NOMO-1 treated with DMSO at 0.1 percent for 48 hours (cell line): Measurements from ENCODE around the gene CEP104.
"Not testable (repeated sequence)": the region's sequence is repeated elsewhere in the genome, so short reads cannot be mapped to it uniquely, and the experiment has no call there.

Experiments
- DNase-seq: peaks from one replicate; lab custom pipeline; 2025; ENCODE audit not compliant: unreplicated experiment; lab: John Stamatoyannopoulos, UW

The CEP104 gene

GRCh38 chr1:3803905-3804626 is 52.9 kb downstream of the CEP104 start:
- no peak for DNase-seq

DNA sequence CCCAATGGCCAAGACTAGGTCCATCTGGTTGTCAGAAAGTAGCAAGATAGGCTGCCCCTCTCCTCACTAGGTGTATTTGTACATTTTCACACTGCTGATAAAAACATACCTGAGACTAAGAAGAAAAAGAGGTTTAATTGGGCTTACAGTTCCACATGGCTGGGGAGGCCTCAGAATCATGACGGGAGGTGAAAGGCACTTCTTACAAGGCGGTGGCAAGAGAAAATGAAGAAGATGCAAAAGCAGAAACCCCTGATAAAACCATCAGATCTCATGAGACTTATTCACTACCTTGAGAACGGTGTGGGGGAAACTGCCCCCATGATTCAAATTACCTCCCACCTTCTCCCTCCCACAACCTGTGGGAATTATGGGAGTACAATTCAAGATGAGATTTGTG is 56.2 kb downstream of the CEP104 start:
- DNase-seq = not testable (repeated sequence)

DNA sequence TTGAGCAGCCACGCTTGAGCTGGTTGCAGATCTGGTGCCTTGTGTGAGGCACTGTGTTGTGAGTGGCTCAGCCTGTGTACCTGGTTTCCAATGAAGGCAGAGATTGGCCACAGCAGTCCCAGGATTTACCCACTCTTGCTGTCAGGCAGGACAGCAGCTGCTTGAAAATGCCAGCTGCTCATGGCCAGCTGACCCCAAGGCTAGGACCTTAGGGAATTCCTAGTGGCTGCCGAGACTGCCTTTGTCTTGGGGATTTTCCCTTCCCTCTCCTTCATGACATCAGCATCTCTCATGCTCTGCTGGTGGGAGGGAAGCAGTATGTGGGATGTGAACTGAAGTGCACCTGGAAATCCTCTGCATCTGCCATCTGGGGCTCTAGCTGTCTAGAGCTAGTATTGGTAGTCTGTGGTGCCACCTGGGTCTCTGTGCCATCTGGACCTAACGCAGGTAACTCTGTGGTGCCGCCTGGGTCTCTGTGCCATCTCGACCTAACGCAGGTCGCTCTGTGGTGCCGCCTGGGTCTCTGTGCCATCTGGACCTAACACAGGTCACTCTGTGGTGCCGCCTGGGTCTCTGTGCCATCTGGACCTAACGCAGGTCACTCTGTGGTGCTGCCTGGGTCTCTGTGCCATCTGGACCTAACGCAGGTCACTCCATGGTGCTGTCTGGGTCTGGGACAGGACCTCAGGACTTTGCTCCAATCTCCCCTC is 56.9 kb downstream of the CEP104 start:
- DNase-seq = no peak

DNA sequence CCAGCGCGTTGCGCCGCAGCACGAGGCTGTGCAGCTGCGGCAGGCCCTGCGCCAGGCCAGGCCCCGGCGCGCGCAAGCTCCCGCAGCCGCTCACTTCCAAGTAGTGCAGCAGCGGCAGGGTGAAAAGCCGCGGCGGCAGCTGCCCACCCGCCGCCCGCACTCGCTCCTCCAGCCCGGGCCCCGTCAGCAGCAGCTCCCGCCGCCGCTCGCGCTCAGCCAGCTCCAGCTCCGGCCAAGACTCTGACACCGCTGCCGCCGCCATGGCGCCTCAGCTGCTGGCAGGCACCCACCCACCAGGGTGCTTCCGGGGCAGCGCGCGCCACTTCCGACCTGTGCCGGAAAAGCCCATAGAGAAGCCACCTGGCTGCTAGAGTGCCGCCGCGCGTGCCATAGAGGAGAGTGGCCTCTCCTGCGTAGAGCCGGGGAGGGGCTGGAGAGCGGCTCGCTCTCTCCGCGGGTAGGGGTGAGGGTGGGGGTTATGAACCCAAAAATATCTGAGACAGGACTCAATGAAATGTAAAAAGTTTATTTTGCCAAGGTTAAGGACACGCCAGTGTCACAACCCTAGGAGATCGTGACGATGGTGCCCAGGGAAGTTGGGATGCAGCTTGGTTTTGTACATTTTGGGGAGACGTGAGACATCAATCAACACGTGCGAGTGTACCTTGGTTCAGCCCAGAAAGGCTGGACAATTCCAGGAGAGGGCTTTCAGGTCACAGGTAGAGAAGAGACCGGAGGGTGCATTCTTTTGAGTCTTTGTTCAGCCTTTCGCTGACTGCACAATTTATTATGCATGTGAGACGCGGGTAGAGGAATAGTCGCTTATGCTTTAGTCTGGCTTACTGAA is 60.6 kb downstream of the CEP104 start, which contains the start of gene LRRC47:
TSS of gene LRRC47 (minus strand) at position 284 of the 847 bp plus-strand sequence. CDS start at position 262, 22 bp downstream.
- DNase-seq = peak; percentile 87

- DNase-seq = no peak
These were observed 61.4 kb downstream of the CEP104 start for GRCh38 chr1:3795453-3796214.

- DNase-seq = no peak
These were observed 66.1 kb downstream of the CEP104 start for GRCh38 chr1:3790952-3791351.

DNA sequence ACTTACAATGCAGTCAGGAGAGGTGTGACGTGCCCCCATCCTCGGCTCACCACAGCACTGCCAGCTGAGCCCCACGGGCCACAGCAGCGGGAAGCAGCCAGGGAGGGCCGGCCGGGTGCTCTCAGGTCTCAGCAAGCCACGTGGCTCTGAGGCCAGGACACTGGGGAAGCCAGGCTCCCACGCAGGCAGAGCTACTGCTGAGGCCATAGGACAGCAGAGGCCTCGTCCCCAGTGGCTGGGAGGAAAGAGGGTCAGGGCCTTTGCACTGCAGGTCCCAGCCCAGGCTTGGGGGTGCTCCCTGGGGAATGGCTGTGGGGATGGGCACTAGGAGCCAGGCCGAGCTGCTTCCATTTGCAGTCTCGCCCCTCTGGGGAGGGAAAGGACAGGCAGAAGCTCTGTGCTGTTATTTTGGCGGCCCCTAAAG is 66.5 kb downstream of the CEP104 start:
- DNase-seq = no peak

DNA sequence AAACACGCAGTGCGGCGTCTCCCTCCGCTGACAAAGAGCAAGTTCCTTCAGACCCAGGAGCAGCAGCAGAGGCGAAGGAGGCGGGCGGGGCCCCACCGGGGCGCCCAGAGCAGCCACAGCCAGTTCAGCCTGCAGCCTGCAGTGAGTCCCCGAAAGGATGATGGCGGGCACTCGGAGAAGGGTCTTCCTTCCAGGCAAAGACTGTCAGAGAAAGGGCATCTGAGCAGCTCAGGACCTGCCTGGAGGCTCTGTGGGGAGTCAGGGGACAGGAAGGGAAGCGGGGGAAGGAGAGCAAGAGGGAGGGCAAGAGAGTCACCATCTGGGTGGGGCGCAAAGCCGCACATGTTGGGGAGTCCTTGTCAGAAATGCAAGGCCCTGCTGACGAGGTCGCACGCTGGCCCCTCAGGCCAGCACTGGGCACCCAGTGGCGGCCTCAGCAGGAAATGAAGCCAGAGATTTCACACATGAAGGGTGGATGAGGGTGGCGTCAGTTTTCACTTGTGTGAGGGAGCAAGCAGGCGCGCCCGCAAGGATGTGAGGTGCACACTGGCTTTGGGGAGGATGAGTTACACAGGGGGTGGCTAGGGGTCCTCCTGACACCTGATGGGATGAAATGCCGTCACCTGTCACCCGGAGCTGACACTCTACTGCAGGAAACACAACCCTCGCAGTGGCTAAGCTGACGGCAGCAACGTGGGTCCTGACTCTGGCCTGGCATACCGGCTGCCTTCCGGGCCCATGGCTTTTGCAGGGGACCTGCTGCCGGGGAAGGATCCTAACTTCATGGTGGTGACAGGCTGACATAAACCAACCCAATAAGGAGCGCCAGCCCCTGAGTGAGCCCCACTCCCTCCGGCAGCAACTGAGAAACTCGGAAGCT is 67.3 kb downstream of the CEP104 start:
- DNase-seq = no peak

DNA sequence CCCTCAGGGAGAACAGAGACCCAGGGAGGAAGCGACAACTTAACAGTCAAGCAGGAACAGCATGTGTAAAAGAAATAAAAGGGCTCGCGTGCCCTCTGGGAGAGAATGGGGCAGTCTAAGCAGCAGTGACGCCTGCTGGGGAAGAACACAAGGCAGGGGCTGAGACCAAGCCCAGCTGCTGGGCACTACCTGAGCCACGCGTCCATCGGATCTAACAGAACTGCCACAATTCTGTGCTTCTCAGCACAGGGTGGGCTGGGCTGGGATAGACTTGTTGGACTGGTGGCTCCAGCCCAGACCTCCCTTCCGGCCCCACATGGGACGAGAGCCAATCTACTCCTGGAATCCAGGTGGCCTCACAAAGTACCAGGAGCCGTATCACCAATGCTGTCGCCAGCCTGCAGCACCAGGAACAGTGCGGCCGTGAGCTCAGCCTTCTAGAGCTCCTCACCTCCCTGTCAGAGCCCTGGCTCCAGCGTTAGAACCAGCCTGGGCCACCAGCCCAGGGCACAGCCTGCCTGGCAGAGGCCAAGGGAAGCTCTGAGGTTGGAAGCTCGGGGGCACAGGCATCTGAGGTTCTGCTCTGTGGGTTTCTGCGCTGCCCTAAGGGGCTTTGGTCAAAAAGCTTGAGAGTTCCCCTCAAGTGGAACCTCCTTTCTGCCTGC is 68.1 kb downstream of the CEP104 start:
- DNase-seq = no peak

GRCh38 chr1:3787745-3788605 is 69.0 kb downstream of the CEP104 start:
- DNase-seq = no peak

DNA sequence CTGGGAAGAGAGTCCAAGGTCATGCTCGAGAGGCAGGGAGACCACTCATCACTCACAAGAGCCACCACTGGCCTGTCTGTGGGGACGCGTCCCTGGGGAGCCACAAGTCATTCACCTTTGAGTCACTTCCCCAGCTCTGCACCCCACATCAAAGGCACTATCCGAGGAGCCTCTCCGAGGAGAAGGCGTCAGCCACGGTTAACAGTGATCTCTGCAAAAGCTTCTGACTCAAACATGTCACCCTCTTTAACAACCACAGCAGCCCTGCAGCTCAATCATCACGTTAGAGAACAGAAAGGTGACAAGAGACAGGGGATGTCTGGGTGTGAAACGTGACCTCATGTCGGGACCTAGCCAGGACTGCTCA is 69.7 kb downstream of the CEP104 start:
- DNase-seq = no peak

DNA sequence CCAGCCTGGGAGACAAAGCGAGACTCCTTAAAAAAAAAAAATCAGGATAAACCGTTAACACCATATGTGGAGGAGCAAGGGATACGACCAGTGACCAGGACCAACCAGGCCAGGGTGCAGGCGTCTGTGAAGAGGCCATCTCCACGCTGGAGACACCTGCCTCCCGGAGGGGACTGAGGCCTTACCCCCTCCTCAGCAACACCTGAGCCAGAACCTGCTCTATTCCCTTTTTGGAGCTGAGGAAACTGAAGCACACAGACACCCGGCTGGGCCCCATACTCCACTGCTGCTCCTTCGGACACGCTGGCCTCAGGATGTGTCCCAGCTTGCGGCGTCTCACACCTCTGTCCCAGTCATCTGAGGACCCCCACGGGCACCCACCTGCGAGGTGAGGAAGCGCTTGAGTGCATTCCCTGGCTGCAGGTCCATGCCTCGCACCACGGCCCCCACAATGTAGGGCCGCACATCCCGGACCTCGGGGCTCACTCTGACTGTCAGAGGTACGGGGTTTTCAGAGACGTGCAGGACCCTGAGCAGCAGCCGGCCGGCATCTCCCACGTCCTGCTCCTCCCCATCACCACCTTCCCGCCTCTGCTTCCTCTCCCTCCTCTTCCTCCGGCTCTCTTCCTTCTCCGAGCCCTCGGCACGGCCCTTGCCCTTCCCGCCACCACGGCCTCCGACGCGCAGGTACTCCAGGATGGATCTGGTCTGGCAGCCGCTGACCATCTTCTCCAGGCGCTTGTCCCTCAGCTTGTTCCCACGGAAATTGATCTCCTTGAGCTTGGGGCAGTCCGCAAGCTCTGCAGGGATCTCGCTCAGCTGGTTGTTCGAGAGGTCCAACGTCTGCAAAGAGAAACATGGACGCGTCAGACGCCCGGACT is 70.3 kb downstream of the CEP104 start:
- no peak for DNase-seq

DNA sequence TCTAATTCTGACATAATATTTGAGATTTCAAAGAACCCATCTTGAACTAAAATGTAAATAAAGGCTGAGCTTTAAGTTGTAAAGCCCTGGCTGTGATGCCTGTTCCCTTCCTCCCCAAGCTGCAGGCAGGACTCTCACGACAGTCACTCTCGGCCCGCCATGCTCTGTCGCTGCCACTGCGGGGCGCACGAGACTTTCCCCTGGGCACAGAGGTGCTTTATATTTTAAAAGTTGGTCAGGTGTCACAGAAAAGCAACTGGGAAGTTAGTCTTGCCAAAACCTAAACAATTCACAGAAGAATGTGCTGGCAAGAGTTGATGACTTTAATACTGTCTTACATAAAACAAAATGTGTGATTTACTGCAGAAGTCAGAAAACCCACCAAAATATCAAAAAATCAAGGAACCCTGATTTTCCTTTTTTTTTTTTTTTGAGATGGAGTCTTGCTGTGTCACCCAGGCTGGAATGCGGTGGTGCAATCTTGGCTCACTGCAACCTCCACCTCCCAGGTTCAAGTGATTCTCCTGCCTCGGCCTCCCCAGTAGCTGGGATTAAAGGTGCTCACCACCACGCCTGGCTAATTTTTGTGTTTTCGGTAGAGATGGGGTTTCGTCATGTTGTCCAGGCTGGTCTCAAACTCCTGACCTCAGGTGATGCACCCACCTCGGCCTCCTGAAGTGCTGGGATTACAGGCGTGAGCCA is 71.4 kb downstream of the CEP104 start:
- DNase-seq = no peak

DNA sequence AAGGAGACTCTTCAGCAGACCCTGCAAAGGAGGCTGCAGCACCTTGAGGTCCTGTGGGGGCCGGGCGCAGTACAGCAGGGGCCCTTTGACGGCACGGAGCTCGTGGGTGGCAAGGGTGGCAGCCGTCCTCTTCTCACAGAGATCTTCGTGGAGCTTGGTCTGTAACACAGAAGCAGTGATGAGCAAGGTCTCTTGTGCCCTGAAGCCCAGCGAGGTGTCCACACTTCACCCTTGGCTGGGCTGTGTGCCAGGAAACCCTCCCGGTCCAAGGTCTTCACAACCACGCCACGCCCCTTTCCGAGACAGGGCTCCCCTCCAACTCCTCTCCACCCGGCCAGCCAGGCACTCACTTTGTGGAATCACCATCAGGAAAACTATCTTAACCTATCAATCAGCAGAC is 72.0 kb downstream of the CEP104 start:
- DNase-seq = no peak

- no peak for DNase-seq
These were observed 73.1 kb downstream of the CEP104 start for GRCh38 chr1:3783651-3784474.

- no peak for DNase-seq
These were observed 76.1 kb downstream of the CEP104 start for GRCh38 chr1:3780901-3781300.
